Measurements from ENCODE around the gene ZBTB38. TPM values are rescaled to one million over a fixed set of nuclear protein-coding genes. Genes with fewer than 3 reads are reported as not detected.

The ZBTB38 gene
- total and polyA plus RNA-seq, 2 experiments from 2014 or later: 8.7 to 11.5 TPM

DNA sequence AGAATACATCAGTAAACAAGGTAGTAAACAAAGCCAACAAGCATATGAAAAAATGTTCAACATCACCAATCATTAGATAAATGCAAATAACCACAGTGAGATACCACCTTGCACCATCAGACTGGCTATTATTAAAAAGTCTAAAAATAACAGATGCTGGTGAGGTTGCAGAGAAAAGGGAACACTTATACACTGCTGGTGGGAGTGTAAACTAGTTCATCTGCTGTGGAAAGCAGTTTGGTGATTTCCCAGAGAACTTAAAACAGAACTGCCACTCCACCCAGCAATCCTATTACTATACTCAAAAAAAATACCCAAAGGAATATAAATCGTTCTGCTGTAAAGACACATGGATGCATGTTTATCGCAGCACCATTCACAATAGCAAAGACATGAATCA, 30.3 kb upstream of the ZBTB38 start:
- Mint-ChIP-seq H3K4me1 (peaks cover 17% of the 10 kb centered on the region), H3K36me3 (ENCODE audit: low read depth) (no peaks in the 10 kb centered on the region), H3K27ac (no peak overlapping the region), H3K4me3 (no peak overlapping the region), H3K27me3 (ENCODE audit: insufficient read depth, low read depth, poor library complexity) (peaks cover 5% of the 10 kb centered on the region), H3K9me3 (no peaks in the 10 kb centered on the region; the same call in 2 of the 3 replicates)
- H3K36me3 ChIP-seq (ENCODE audit: insufficient read depth): no peaks in the 10 kb centered on the region
- no peak overlapping the region for H2AFZ ChIP-seq
- H3K27me3 ChIP-seq (ENCODE audit: insufficient read depth): no peaks in the 10 kb centered on the region
- no peak overlapping the region for H3K4me3 ChIP-seq
- ATAC-seq: no peak
- H3K9me2 ChIP-seq (ENCODE audit: insufficient read depth): peaks cover 6% of the 10 kb centered on the region; the same call in 1 of the 2 replicates
- H3K4me2 ChIP-seq: no peak overlapping the region
- H3F3A ChIP-seq (replicated peaks; ENCODE audit: low read depth): no peaks in the 10 kb centered on the region
- H3K27ac ChIP-seq (ENCODE audit: low read depth): no peak overlapping the region
- no peak for TF ChIP-seq EZH2 (IDR thresholded peaks at IDR 0.05; ENCODE audit: low read depth, unreplicated experiment)
- TF ChIP-seq, protein P1, sequence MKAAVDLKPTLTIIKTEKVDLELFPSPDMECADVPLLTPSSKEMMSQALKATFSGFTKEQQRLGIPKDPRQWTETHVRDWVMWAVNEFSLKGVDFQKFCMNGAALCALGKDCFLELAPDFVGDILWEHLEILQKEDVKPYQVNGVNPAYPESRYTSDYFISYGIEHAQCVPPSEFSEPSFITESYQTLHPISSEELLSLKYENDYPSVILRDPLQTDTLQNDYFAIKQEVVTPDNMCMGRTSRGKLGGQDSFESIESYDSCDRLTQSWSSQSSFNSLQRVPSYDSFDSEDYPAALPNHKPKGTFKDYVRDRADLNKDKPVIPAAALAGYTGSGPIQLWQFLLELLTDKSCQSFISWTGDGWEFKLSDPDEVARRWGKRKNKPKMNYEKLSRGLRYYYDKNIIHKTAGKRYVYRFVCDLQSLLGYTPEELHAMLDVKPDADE (IDR thresholded peaks at IDR 0.05): no peak
- no peak for TF ChIP-seq POLR2AphosphoS5 (IDR thresholded peaks at IDR 0.05; ENCODE audit: low read depth)
- TF ChIP-seq ZNF114 (CRISPR knock-in tag; IDR thresholded peaks at IDR 0.05): no peak
- TF ChIP-seq, protein P2, sequence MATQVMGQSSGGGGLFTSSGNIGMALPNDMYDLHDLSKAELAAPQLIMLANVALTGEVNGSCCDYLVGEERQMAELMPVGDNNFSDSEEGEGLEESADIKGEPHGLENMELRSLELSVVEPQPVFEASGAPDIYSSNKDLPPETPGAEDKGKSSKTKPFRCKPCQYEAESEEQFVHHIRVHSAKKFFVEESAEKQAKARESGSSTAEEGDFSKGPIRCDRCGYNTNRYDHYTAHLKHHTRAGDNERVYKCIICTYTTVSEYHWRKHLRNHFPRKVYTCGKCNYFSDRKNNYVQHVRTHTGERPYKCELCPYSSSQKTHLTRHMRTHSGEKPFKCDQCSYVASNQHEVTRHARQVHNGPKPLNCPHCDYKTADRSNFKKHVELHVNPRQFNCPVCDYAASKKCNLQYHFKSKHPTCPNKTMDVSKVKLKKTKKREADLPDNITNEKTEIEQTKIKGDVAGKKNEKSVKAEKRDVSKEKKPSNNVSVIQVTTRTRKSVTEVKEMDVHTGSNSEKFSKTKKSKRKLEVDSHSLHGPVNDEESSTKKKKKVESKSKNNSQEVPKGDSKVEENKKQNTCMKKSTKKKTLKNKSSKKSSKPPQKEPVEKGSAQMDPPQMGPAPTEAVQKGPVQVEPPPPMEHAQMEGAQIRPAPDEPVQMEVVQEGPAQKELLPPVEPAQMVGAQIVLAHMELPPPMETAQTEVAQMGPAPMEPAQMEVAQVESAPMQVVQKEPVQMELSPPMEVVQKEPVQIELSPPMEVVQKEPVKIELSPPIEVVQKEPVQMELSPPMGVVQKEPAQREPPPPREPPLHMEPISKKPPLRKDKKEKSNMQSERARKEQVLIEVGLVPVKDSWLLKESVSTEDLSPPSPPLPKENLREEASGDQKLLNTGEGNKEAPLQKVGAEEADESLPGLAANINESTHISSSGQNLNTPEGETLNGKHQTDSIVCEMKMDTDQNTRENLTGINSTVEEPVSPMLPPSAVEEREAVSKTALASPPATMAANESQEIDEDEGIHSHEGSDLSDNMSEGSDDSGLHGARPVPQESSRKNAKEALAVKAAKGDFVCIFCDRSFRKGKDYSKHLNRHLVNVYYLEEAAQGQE (IDR thresholded peaks at IDR 0.05; ENCODE audit: unreplicated experiment): no peak
- TF ChIP-seq EZH2phosphoT487 (IDR thresholded peaks at IDR 0.05; ENCODE audit: unreplicated experiment): no peak
- TF ChIP-seq NANOG (IDR thresholded peaks at IDR 0.05; ENCODE audit: borderline replicate concordance): no peak
- TF ChIP-seq, protein P3, sequence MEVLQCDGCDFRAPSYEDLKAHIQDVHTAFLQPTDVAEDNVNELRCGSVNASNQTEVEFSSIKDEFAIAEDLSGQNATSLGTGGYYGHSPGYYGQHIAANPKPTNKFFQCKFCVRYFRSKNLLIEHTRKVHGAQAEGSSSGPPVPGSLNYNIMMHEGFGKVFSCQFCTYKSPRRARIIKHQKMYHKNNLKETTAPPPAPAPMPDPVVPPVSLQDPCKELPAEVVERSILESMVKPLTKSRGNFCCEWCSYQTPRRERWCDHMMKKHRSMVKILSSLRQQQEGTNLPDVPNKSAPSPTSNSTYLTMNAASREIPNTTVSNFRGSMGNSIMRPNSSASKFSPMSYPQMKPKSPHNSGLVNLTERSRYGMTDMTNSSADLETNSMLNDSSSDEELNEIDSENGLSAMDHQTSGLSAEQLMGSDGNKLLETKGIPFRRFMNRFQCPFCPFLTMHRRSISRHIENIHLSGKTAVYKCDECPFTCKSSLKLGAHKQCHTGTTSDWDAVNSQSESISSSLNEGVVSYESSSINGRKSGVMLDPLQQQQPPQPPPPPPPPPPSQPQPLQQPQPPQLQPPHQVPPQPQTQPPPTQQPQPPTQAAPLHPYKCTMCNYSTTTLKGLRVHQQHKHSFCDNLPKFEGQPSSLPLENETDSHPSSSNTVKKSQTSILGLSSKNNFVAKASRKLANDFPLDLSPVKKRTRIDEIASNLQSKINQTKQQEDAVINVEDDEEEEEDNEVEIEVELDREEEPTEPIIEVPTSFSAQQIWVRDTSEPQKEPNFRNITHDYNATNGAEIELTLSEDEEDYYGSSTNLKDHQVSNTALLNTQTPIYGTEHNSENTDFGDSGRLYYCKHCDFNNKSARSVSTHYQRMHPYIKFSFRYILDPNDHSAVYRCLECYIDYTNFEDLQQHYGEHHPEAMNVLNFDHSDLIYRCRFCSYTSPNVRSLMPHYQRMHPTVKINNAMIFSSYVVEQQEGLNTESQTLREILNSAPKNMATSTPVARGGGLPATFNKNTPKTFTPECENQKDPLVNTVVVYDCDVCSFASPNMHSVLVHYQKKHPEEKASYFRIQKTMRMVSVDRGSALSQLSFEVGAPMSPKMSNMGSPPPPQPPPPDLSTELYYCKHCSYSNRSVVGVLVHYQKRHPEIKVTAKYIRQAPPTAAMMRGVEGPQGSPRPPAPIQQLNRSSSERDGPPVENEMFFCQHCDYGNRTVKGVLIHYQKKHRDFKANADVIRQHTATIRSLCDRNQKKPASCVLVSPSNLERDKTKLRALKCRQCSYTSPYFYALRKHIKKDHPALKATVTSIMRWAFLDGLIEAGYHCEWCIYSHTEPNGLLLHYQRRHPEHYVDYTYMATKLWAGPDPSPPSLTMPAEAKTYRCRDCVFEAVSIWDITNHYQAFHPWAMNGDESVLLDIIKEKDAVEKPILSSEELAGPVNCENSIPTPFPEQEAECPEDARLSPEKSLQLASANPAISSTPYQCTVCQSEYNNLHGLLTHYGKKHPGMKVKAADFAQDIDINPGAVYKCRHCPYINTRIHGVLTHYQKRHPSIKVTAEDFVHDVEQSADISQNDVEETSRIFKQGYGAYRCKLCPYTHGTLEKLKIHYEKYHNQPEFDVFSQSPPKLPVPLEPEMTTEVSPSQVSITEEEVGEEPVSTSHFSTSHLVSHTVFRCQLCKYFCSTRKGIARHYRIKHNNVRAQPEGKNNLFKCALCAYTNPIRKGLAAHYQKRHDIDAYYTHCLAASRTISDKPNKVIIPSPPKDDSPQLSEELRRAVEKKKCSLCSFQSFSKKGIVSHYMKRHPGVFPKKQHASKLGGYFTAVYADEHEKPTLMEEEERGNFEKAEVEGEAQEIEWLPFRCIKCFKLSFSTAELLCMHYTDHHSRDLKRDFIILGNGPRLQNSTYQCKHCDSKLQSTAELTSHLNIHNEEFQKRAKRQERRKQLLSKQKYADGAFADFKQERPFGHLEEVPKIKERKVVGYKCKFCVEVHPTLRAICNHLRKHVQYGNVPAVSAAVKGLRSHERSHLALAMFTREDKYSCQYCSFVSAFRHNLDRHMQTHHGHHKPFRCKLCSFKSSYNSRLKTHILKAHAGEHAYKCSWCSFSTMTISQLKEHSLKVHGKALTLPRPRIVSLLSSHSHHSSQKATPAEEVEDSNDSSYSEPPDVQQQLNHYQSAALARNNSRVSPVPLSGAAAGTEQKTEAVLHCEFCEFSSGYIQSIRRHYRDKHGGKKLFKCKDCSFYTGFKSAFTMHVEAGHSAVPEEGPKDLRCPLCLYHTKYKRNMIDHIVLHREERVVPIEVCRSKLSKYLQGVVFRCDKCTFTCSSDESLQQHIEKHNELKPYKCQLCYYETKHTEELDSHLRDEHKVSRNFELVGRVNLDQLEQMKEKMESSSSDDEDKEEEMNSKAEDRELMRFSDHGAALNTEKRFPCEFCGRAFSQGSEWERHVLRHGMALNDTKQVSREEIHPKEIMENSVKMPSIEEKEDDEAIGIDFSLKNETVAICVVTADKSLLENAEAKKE (CRISPR knock-in tag; IDR thresholded peaks at IDR 0.05): no peak
- TF ChIP-seq ZNF331 (CRISPR knock-in tag; IDR thresholded peaks at IDR 0.05; ENCODE audit: low read depth): no peak
- no peak for TF ChIP-seq JUNB (IDR thresholded peaks at IDR 0.05; ENCODE audit: unreplicated experiment)
- no peak for DNase-seq (ENCODE audit: low spot score)
- no peaks in the 10 kb centered on the region for H4K20me1 ChIP-seq (replicated peaks; ENCODE audit: insufficient read depth)
- peaks cover 8% of the 10 kb centered on the region for H3K4me1 ChIP-seq (ENCODE audit: insufficient read depth)
- H3K79me2 ChIP-seq (replicated peaks; ENCODE audit: insufficient read depth): no peaks in the 10 kb centered on the region

Measured in GM23338 (cell line).